KOPT-K1 (cell line): ENCODE results near the gene COX7A2.

Source experiments
- H3K27ac ChIP-seq: fragments of 200-600 bp; sonication (generic); 2 replicates; pipeline ENCODE4 v1.5.1; 2016; ENCODE audit warnings: antibody characterized with exemption, mild to moderate bottlenecking, low read depth, low read length; ENCODE audit not compliant: poor library complexity, severe bottlenecking
- H3K36me3 ChIP-seq: fragments of 200-600 bp; sonication (generic); 2 replicates; pipeline ENCODE4 v1.5.1; 2017; ENCODE audit warnings: antibody characterized with exemption, mild to moderate bottlenecking, low read length, moderate library complexity; ENCODE audit not compliant: insufficient read depth
- H3K9me3 ChIP-seq: fragments of 200-600 bp; sonication (generic); 2 replicates; pipeline ENCODE4 v1.5.1; 2017; ENCODE audit warnings: antibody characterized with exemption, low read length, mild to moderate bottlenecking; ENCODE audit not compliant: insufficient read depth, poor library complexity, severe bottlenecking

Gene COX7A2

GRCh38 chr6:75202676-75203131, 40.9 kb downstream of the COX7A2 start:
- Histone ChIP-seq H3K36me3 (no peaks in the 10 kb centered on the region), H3K27ac (no peak overlapping the region), H3K9me3 (no peaks in the 10 kb centered on the region)

GRCh38 chr6:75201901-75202672, 41.5 kb downstream of the COX7A2 start:
- no peak overlapping the region for H3K27ac ChIP-seq
- H3K36me3 ChIP-seq = no peaks in the 10 kb centered on the region
- H3K9me3 ChIP-seq = no peaks in the 10 kb centered on the region

- H3K27ac ChIP-seq = no peak overlapping the region
- no peaks in the 10 kb centered on the region for H3K9me3 ChIP-seq
- no peaks in the 10 kb centered on the region for H3K36me3 ChIP-seq
These were observed 42.6 kb downstream of the COX7A2 start for GRCh38 chr6:75201021-75201420.

GRCh38 chr6:75199889-75200288, 43.7 kb downstream of the COX7A2 start:
- H3K9me3 ChIP-seq = no peaks in the 10 kb centered on the region
- H3K36me3 ChIP-seq = no peaks in the 10 kb centered on the region
- no peak overlapping the region for H3K27ac ChIP-seq

GRCh38 chr6:75196081-75196687, 47.4 kb downstream of the COX7A2 start:
- no peak overlapping the region for H3K27ac ChIP-seq
- no peaks in the 10 kb centered on the region for H3K36me3 ChIP-seq
- no peaks in the 10 kb centered on the region for H3K9me3 ChIP-seq

GRCh38 chr6:75188221-75188925, 55.2 kb downstream of the COX7A2 start:
- Histone ChIP-seq H3K27ac (no peak overlapping the region), H3K9me3 (no peaks in the 10 kb centered on the region), H3K36me3 (no peaks in the 10 kb centered on the region)
